Keratinocyte (primary cell): ENCODE results near the gene PDE3A. TPM values are rescaled to one million over a fixed set of nuclear protein-coding genes. Genes with fewer than 3 reads are reported as not detected.

Experiments
- DNase-seq: peaks from one replicate; pipeline ENCODE4 v3.0.0-alpha.2; 2011; ENCODE audit warnings: low read depth, missing footprints, low spot score
- FAIRE-seq: peaks from 2 replicates; lab custom pipeline; 2011; peaks lifted over from hg19 to GRCh38; lab: Jason Lieb, UNC
- H2AFZ ChIP-seq: 2 replicates; pipeline ENCODE4 v1.6.0; 2012; ENCODE audit warnings: low read length, control low read depth, inconsistent platforms; ENCODE audit not compliant: control insufficient read depth
- H3K27ac ChIP-seq: 2 replicates; pipeline ENCODE4 v1.5.1; 2011; ENCODE audit warnings: low read length; ENCODE audit not compliant: control insufficient read depth, insufficient read depth
- H3K27me3 ChIP-seq: 3 replicates; pipeline ENCODE4 v1.6.0; 2011; ENCODE audit warnings: low read length; ENCODE audit not compliant: control insufficient read depth, insufficient read depth; ENCODE audit errors: extremely low read depth
- H3K36me3 ChIP-seq, 2 experiments: 2 replicates in 1 of 2; 3 replicates in 1 of 2; pipeline ENCODE4 v1.5.1; 2011; ENCODE audit warnings: low read length in 2 of 2, mild to moderate bottlenecking in 1 of 2; ENCODE audit not compliant: control insufficient read depth in 2 of 2, insufficient read depth in 2 of 2; ENCODE audit errors: extremely low read depth in 1 of 2
- H3K4me1 ChIP-seq: 3 replicates; pipeline ENCODE4 v1.5.1; 2011; ENCODE audit warnings: low read length; ENCODE audit not compliant: control insufficient read depth, insufficient read depth; ENCODE audit errors: extremely low read depth
- H3K4me2 ChIP-seq: 3 replicates; pipeline ENCODE4 v1.6.0; 2011; ENCODE audit warnings: low read depth, low read length; ENCODE audit not compliant: control insufficient read depth, insufficient read depth; ENCODE audit errors: extremely low read depth
- H3K4me3 ChIP-seq, 3 experiments: fragments of 200-600 bp in 1 of 3; sonication (generic) in 1 of 3; 2 replicates in 2 of 3; 3 replicates in 1 of 3; pipeline ENCODE4 v1.5.1; 2011 to 2016; ENCODE audit warnings: low read length in 3 of 3, mild to moderate bottlenecking in 3 of 3, control low read depth in 2 of 3, inconsistent platforms in 1 of 3, low read depth in 1 of 3, mixed read lengths in 1 of 3, mixed run types in 1 of 3, moderate library complexity in 1 of 3; ENCODE audit not compliant: control insufficient read depth in 2 of 3, insufficient read depth in 2 of 3; ENCODE audit errors: extremely low read depth in 1 of 3
- H3K79me2 ChIP-seq: 2 replicates; pipeline ENCODE4 v1.6.0; 2012; ENCODE audit warnings: low read length; ENCODE audit not compliant: control insufficient read depth, insufficient read depth
- H3K9ac ChIP-seq: 3 replicates; pipeline ENCODE4 v1.6.0; 2011; ENCODE audit warnings: low read length; ENCODE audit not compliant: control insufficient read depth, insufficient read depth; ENCODE audit errors: extremely low read depth
- H3K9me1 ChIP-seq: 3 replicates; pipeline ENCODE4 v1.6.0; 2011; ENCODE audit warnings: low read length; ENCODE audit not compliant: control insufficient read depth, insufficient read depth; ENCODE audit errors: extremely low read depth
- H3K9me3 ChIP-seq: 2 replicates; pipeline ENCODE4 v1.5.1; 2012; ENCODE audit warnings: low read depth, low read length; ENCODE audit not compliant: control insufficient read depth
- H4K20me1 ChIP-seq: 3 replicates; pipeline ENCODE4 v1.6.0; 2011; ENCODE audit warnings: low read length; ENCODE audit not compliant: control insufficient read depth, insufficient read depth; ENCODE audit errors: extremely low read depth
- EZH2 ChIP-seq: IDR thresholded peaks from one replicate; pipeline ENCODE4 v1.6.1; 2012; ENCODE audit warnings: inconsistent platforms, mild to moderate bottlenecking, low read length, moderate library complexity
- dilution Hi-C: fragments of 300-500 bp; cut with MboI; formaldehyde crosslinking; loops from one replicate; pipeline ENCODE4 v1.7.0; 2020; ENCODE audit warnings: low sequenced_read_pairs; ENCODE audit not compliant: extremely low pct_ligation_motif_present
- polyA plus RNA-seq, 5 experiments: library from polyadenylated mRNA; depleted of rRNA in 3 of 5; stranded (reverse) in 3 of 5; stranded (forward) in 1 of 5; unstranded in 1 of 5; fragments of >200 nt; gene quantifications; 1 replicate in 1 of 5; 2 replicates in 3 of 5; 3 replicates in 1 of 5; pipeline versions ENCODE4 v1.2.1 to v1.2.3, GENCODE V29; 2011 to 2012; ENCODE audit warnings: missing spikeins in 2 of 5, low read depth in 1 of 5, low replicate concordance in 1 of 5
- TF ChIP-seq, protein P1 (sequence below), 3 experiments: IDR thresholded peaks in 1 of 3; conservative IDR thresholded peaks in 1 of 3; optimal IDR thresholded peaks in 1 of 3; 2 replicates in 2 of 3; 3 replicates in 1 of 3; pipeline versions ENCODE3 to v1.5.1; 2011; ENCODE audit warnings: low read length in 3 of 3, mild to moderate bottlenecking in 3 of 3, moderate library complexity in 2 of 3, control low read depth in 1 of 3, inconsistent platforms in 1 of 3; ENCODE audit not compliant: insufficient read depth in 2 of 3; ENCODE audit errors: extremely low read depth in 1 of 3

The PDE3A gene
- polyA plus RNA-seq, 1 donor (not counting 4 experiments of a cell fraction or from before 2014, with no cell fraction given), result 0.01 TPM

DNA sequence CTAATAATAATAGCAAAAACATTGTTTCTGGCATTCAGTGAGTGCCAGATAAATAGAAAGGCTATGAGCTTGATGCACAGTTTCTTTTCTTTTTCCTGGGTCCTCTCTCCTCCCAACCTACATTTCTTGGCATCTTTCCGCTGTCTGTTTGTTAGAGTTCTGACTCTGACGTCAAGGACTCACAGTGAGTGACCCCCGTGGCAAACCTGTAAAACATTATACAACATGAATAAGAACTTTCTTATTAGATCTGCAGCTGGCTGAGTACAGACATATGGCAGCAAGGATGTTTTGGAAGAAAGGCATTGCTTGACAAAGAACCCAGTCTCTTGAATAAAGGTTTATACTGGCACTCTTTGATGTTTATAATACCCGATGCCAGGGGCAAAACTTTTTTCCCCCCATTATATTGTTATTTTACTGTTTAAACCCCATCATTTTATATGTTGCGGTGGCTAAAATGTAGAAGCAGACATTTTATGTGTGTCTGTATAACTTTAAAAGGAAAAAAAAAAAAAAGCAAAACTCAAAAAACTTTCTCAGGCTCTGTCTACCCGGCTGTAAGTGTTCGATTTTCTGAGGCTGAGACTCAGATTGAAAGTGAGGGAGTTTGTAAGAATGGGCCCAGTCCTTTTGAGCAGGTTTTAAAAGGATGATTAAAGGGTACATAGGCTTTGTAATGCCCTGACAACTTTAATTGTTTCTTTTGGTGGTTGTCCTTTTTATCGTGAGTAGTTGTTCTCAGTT lies 159.3 kb downstream of the PDE3A start:
- Histone ChIP-seq H3K9ac (no peak overlapping the region), H3K27me3 (no peaks in the 10 kb centered on the region), H3K9me3 (no peaks in the 10 kb centered on the region), H3K9me1 (no peaks in the 10 kb centered on the region), H3K4me2 (no peak overlapping the region), H4K20me1 (no peaks in the 10 kb centered on the region), H3K27ac (no peak overlapping the region), H3K4me1 (no peaks in the 10 kb centered on the region), H3K79me2 (no peaks in the 10 kb centered on the region), H3K4me3 (no peak overlapping the region), H3K36me3 (no peaks in the 10 kb centered on the region), H2AFZ (no peak overlapping the region)
- FAIRE-seq (no peak), DNase-seq (no peak)
- no peak for TF ChIP-seq EZH2
- TF ChIP-seq, protein P1, sequence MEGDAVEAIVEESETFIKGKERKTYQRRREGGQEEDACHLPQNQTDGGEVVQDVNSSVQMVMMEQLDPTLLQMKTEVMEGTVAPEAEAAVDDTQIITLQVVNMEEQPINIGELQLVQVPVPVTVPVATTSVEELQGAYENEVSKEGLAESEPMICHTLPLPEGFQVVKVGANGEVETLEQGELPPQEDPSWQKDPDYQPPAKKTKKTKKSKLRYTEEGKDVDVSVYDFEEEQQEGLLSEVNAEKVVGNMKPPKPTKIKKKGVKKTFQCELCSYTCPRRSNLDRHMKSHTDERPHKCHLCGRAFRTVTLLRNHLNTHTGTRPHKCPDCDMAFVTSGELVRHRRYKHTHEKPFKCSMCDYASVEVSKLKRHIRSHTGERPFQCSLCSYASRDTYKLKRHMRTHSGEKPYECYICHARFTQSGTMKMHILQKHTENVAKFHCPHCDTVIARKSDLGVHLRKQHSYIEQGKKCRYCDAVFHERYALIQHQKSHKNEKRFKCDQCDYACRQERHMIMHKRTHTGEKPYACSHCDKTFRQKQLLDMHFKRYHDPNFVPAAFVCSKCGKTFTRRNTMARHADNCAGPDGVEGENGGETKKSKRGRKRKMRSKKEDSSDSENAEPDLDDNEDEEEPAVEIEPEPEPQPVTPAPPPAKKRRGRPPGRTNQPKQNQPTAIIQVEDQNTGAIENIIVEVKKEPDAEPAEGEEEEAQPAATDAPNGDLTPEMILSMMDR (optimal IDR thresholded peaks at IDR 0.05 in 1 of 3, IDR thresholded peaks at IDR 0.05 in 1 of 3, conservative IDR thresholded peaks at IDR 0.05 in 1 of 3; ENCODE audit: extremely low read depth in 1 of 3, insufficient read depth in 2 of 3, low read length in 3 of 3), result no peak
- dilution Hi-C loops, result no loop called here

DNA sequence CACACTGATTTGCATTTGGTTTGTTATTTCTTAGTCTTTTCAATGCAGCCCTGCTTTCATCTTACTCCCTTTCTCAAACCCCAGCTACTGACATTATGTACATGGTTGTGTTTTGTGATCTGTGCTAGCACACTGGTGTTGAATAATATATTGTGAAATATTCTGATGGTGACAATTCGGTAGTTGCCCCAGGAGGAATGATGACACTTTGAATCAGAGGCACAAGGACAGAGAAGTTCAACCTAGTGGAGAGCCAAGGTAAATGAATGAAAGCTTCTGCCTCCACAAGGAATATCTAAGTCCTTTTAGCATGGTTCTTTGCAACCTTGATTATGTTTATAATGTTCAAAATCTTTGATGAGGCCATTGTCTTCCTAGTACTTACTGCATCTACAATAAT lies 159.9 kb downstream of the PDE3A start:
- H3K9me1 ChIP-seq, result no peaks in the 10 kb centered on the region
- no peaks in the 10 kb centered on the region for H4K20me1 ChIP-seq
- H3K4me3 ChIP-seq, result no peak overlapping the region
- no peaks in the 10 kb centered on the region for H3K9me3 ChIP-seq
- no peak overlapping the region for H2AFZ ChIP-seq
- H3K4me2 ChIP-seq, result no peak overlapping the region
- H3K27ac ChIP-seq, result no peak overlapping the region
- DNase-seq, result no peak
- no peaks in the 10 kb centered on the region for H3K4me1 ChIP-seq
- TF ChIP-seq, protein P1 (optimal IDR thresholded peaks at IDR 0.05 in 1 of 3, IDR thresholded peaks at IDR 0.05 in 1 of 3, conservative IDR thresholded peaks at IDR 0.05 in 1 of 3; ENCODE audit: extremely low read depth in 1 of 3, insufficient read depth in 2 of 3, low read length in 3 of 3), result no peak
- TF ChIP-seq EZH2, result no peak
- H3K27me3 ChIP-seq, result no peaks in the 10 kb centered on the region
- no peak for FAIRE-seq
- no peaks in the 10 kb centered on the region for H3K36me3 ChIP-seq
- H3K9ac ChIP-seq, result no peak overlapping the region
- dilution Hi-C loops, result no loop called here
- H3K79me2 ChIP-seq, result no peaks in the 10 kb centered on the region
